ENCODE data around the gene DHRS1.

DNA sequence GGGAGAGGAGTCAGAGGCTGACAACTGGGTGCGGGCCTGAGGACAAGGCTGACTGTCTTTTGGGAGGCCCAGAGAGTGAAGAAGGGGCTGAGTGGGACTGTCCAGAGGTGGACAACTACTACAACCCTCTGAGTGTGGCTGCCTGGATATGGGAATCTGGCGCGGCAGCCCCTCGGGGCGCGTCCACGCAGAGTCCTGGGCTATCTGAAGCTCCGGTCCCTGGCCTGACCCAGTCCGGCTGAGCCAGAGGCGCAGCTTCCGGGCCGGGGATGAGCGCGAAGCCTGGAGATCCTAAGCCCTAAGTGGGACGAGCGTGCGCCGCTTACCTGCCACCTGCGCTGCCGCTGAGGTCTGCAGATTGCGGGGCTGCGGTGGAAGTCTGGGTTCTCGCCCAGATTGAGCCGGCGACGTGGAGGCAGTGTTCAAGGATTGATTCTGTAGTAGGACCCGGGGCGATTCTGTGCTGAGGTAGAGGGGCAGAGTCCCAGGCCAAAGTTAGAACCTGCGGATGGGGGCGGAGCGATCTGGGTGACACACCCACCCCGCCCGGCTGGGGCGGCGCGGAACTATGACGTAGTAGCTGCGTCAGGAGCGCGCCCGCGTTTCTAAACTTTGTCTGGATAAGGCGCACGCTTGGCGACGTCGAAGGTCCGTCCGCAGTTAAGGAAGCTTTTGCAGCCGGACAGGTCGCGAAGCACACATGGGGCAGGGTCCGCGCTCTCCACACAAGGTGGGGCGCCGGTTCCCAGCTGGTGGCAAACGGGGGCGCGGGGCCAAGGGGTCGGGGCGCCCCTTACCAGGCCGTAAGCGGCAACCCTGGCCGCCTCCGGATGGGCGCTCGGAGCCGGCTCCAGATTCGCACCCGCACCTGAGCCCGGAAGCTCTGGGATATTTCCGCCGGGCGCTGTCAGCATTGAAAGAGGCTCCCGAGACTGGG lies at the start of gene DHRS1, which contains the start of gene NOP9:
- TF ChIP-seq, protein P1, sequence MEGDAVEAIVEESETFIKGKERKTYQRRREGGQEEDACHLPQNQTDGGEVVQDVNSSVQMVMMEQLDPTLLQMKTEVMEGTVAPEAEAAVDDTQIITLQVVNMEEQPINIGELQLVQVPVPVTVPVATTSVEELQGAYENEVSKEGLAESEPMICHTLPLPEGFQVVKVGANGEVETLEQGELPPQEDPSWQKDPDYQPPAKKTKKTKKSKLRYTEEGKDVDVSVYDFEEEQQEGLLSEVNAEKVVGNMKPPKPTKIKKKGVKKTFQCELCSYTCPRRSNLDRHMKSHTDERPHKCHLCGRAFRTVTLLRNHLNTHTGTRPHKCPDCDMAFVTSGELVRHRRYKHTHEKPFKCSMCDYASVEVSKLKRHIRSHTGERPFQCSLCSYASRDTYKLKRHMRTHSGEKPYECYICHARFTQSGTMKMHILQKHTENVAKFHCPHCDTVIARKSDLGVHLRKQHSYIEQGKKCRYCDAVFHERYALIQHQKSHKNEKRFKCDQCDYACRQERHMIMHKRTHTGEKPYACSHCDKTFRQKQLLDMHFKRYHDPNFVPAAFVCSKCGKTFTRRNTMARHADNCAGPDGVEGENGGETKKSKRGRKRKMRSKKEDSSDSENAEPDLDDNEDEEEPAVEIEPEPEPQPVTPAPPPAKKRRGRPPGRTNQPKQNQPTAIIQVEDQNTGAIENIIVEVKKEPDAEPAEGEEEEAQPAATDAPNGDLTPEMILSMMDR (conservative IDR thresholded peaks at IDR 0.05; ENCODE audit: low read depth in 2 of 2) = no peak
- TF ChIP-seq EZH2 (IDR thresholded peaks at IDR 0.05; ENCODE audit: low read depth, unreplicated experiment) (no peak), EZH2phosphoT487 (IDR thresholded peaks at IDR 0.05; ENCODE audit: unreplicated experiment) (no peak)

Measured in GM23338 (cell line).